Caco-2 (cell line): ENCODE results near the gene GAPDH. TPM values are rescaled to one million over a fixed set of nuclear protein-coding genes. Genes with fewer than 3 reads are reported as not detected.
A peak's percentile ranks its signal among the peaks of the same experiment; 100 is the strongest.

Experiments
- BruUV-seq: library from RNA; stranded (reverse); fragments of 400-500 nt; replicated peaks from 2 replicates; lab custom pipeline; 2021; lab: Mats Ljungman, UMichigan
- CTCF ChIA-PET: fragments of 300-600 bp; sonication (Branson Sonifier 250); formaldehyde crosslinking; loops from one replicate; lab custom pipeline; 2022; ENCODE audit warnings: antibody characterized with exemption; lab: Charles Lee
- POLR2A ChIA-PET: fragments of 300-600 bp; sonication (Branson Sonifier 250); formaldehyde crosslinking; loops from one replicate; lab custom pipeline; 2022; ENCODE audit warnings: antibody characterized with exemption; lab: Charles Lee
- DNase-seq, 2 experiments: peaks; one replicate each; pipeline versions ENCODE4 v3.0.0 to v3.0.0-alpha.2; 2020 to 2022
- H3K27me3 ChIP-seq: replicated peaks from 2 replicates; pipeline ENCODE4 v1.6.0; 2011; ENCODE audit warnings: low read length; ENCODE audit not compliant: control insufficient read depth, insufficient read depth
- H3K36me3 ChIP-seq: 2 replicates; pipeline ENCODE4 v1.5.1; 2011; ENCODE audit warnings: low read length; ENCODE audit not compliant: control insufficient read depth, insufficient read depth
- H3K4me1 ChIP-seq: fragments of 250-450 bp; sonication (Bioruptor Pico); 2 replicates; pipeline ENCODE4 v1.5.1; 2020; ENCODE audit warnings: mild to moderate bottlenecking
- H3K4me3 ChIP-seq: 2 replicates; pipeline ENCODE4 v1.5.1; 2011; ENCODE audit warnings: low read depth, mild to moderate bottlenecking, control low read depth, low read length
- H3K9me3 ChIP-seq: fragments of 250-450 bp; sonication (Bioruptor Pico); 2 replicates; pipeline ENCODE4 v1.5.1; 2020; ENCODE audit warnings: mild to moderate bottlenecking, moderate library complexity
- H3K27ac Mint-ChIP-seq: one replicate; pipeline ENCODE4 v1.8.0; 2022; ENCODE audit warnings: mixed read lengths; ENCODE audit not compliant: unreplicated experiment
- H3K27me3 Mint-ChIP-seq: one replicate; pipeline ENCODE4 v1.8.0; 2022; ENCODE audit warnings: mixed read lengths; ENCODE audit not compliant: insufficient read depth, unreplicated experiment
- H3K36me3 Mint-ChIP-seq: one replicate; pipeline ENCODE4 v1.8.0; 2022; ENCODE audit warnings: mild to moderate bottlenecking, mixed read lengths; ENCODE audit not compliant: insufficient read depth, unreplicated experiment
- H3K4me1 Mint-ChIP-seq: one replicate; pipeline ENCODE4 v1.8.0; 2022; ENCODE audit warnings: low read depth, mixed read lengths; ENCODE audit not compliant: unreplicated experiment
- H3K4me3 Mint-ChIP-seq: one replicate; pipeline ENCODE4 v1.8.0; 2022; ENCODE audit warnings: mild to moderate bottlenecking, moderate library complexity, mixed read lengths; ENCODE audit not compliant: unreplicated experiment
- H3K9me3 Mint-ChIP-seq: one replicate; pipeline ENCODE4 v1.8.0; 2022; ENCODE audit warnings: mixed read lengths; ENCODE audit not compliant: unreplicated experiment
- intact Hi-C: fragments of 100-400 bp; cut with micrococcal nuclease; formaldehyde crosslinking; loops from one replicate; pipeline ENCODE4 v1.10.0; 2022; ENCODE audit not compliant: unreplicated experiment
- total RNA-seq: library from RNA; stranded (reverse); gene quantifications from 2 replicates; pipeline ENCODE4 v1.2.3, GENCODE V29; 2022
- TF ChIP-seq, protein P1 (sequence below), 2 experiments: fragments of 200-600 bp in 1 of 2; IDR thresholded peaks; 1 replicate in 1 of 2; 2 replicates in 1 of 2; pipeline versions ENCODE4 v1.5.1 to v1.8.0; 2011 to 2022; ENCODE audit warnings: antibody characterized with exemption in 1 of 2, control low read depth in 1 of 2, inconsistent platforms in 1 of 2, low read depth in 1 of 2, low read length in 1 of 2, mild to moderate bottlenecking in 1 of 2, moderate library complexity in 1 of 2; ENCODE audit not compliant: insufficient read depth in 1 of 2, severe bottlenecking in 1 of 2, unreplicated experiment in 1 of 2

GAPDH gene
- total RNA-seq, 1 experiment from 2014 or later = 4,975 TPM

DNA sequence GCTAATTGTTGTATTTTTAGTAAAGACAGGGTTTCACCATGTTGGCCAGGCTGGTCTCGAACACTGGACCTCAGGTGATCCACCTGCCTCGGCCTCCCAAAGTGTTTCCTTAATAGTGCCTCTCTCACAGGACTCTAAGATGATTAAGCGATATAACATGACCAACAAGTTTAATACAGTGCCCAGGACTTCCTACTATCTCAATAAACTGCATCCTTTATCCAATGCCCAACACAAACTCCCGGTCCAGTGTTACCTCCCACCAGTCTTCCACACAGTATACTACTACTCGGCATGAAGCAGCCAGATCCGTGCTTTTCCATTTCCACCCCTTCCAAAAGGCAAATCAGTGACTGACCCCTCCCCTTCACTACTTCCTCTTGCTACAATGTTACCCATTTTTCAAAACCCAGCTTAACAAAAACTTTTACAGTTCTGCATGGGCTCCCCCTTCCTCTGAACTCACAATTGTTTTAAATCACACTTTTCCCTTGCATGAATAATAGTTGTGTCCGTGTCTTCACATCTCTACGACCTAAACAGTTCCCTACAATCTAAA lies 32.9 kb downstream of the GAPDH start:
- Histone ChIP-seq H3K9me3 (no peaks in the 10 kb centered on the region), H3K4me3 (peak overlapping the region; percentile 77), H3K36me3 (peaks cover 11% of the 10 kb centered on the region), H3K4me1 (no peaks in the 10 kb centered on the region), H3K27me3 (no peaks in the 10 kb centered on the region)
- DNase-seq = no peak
- peak overlapping the region; percentile 96 for H3K27ac Mint-ChIP-seq
- H3K4me3 Mint-ChIP-seq = peak overlapping the region; percentile 81
- H3K36me3 Mint-ChIP-seq = peaks cover 98% of the 10 kb centered on the region
- no TSS peak for BruUV-seq
- TF ChIP-seq, protein P1, sequence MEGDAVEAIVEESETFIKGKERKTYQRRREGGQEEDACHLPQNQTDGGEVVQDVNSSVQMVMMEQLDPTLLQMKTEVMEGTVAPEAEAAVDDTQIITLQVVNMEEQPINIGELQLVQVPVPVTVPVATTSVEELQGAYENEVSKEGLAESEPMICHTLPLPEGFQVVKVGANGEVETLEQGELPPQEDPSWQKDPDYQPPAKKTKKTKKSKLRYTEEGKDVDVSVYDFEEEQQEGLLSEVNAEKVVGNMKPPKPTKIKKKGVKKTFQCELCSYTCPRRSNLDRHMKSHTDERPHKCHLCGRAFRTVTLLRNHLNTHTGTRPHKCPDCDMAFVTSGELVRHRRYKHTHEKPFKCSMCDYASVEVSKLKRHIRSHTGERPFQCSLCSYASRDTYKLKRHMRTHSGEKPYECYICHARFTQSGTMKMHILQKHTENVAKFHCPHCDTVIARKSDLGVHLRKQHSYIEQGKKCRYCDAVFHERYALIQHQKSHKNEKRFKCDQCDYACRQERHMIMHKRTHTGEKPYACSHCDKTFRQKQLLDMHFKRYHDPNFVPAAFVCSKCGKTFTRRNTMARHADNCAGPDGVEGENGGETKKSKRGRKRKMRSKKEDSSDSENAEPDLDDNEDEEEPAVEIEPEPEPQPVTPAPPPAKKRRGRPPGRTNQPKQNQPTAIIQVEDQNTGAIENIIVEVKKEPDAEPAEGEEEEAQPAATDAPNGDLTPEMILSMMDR (IDR thresholded peaks at IDR 0.05; ENCODE audit: insufficient read depth in 1 of 2, low read depth in 1 of 2, low read length in 1 of 2, severe bottlenecking in 1 of 2, unreplicated experiment in 1 of 2) = no peak
- H3K4me1 Mint-ChIP-seq = peaks cover 23% of the 10 kb centered on the region
- no peaks in the 10 kb centered on the region for H3K9me3 Mint-ChIP-seq
- no peaks in the 10 kb centered on the region for H3K27me3 Mint-ChIP-seq
- ChIA-PET CTCF (interaction anchor here (1.1 to 1.5 kb wide), 3 partner anchors 9 to 200 kb away, joined by 7 to 14 read pairs (median 11); partner anchors contain the start of gene PTMS), POLR2A (interaction anchor here (0.7 to 1.5 kb wide), 3 partner anchors 21 to 156 kb away, joined by 3 to 9 read pairs (median 3); partner anchors contain the start of gene COPS7A)
- intact Hi-C loops = loop anchor here (5.0 kb wide), 2 partner anchors 40 to 210 kb away; partner anchors contain the start of gene CHD4

DNA sequence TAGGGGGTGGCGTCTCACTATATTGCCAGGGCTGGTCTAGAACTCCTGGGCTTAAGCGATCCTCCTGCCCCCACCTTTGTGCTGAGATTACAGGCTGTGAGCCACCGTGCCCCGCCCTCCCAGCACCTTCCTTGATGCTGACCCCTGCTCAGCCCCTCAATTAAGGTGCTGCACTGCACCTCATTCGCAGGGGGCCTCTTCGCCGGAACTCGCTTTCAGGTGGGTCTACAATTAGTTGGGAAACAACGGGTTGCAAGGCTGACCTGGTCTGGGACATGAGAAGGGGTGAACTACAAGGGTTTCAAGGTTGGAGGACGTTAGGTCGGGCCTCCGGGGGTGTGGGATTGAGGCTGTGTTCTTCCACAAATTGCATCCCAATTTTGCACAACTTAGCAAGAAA lies 35.0 kb downstream of the GAPDH start:
- peaks cover 96% of the 10 kb centered on the region for H3K36me3 Mint-ChIP-seq

DNA sequence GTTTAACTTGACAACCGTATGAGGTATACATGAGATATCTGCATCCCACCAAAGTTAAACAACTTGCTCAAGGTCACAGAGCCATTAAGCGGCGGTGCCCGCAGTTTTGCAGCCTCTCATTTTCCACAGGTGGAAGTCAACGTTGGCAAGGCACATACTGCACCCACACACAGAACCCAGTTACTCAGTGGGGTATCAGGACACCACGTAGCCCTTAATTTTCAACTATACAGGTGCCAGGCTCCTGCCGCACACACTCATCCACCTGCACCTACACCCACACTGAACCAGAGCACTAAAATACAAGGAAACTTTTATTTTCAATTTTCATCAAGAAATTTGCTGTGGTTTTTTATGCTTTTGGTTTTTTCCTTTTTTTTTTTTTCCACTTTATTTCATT lies 35.5 kb downstream of the GAPDH start:
- H3K9me3 Mint-ChIP-seq = no peaks in the 10 kb centered on the region
- H3K36me3 Mint-ChIP-seq = peaks cover 96% of the 10 kb centered on the region
- H3K27me3 Mint-ChIP-seq = no peaks in the 10 kb centered on the region
- ChIA-PET POLR2A (interaction anchor here (1.0 kb wide), 1 partner anchor 120 kb away, joined by 11 read pairs; the partner anchor contains the start of gene ZNF384), CTCF (interaction anchor here (0.6 to 1.5 kb wide), 8 partner anchors 12 to 183 kb away, joined by 3 to 9 read pairs (median 5); partner anchors contain the start of genes COPS7A and MLF2)
- Histone ChIP-seq H3K36me3 (peaks cover 12% of the 10 kb centered on the region), H3K27me3 (no peaks in the 10 kb centered on the region), H3K4me3 (no peak overlapping the region), H3K9me3 (no peaks in the 10 kb centered on the region), H3K4me1 (no peaks in the 10 kb centered on the region)
- peaks cover 23% of the 10 kb centered on the region for H3K4me1 Mint-ChIP-seq
- peak overlapping the region; percentile 81 for H3K4me3 Mint-ChIP-seq
- DNase-seq = no peak
- intact Hi-C loops = loop anchor here (2.0 to 5.0 kb wide), 5 partner anchors 13 to 258 kb away; partner anchors contain the start of genes CHD4, P3H3 and ZNF384
- TF ChIP-seq, protein P1 (IDR thresholded peaks at IDR 0.05; ENCODE audit: insufficient read depth in 1 of 2, low read depth in 1 of 2, low read length in 1 of 2, severe bottlenecking in 1 of 2, unreplicated experiment in 1 of 2) = no peak
- no TSS peak for BruUV-seq
- peak overlapping the region; percentile 39 for H3K27ac Mint-ChIP-seq

More for the DNA sequence above, 35.0 kb downstream of the GAPDH start:
- H3K4me3 Mint-ChIP-seq = peak overlapping the region; percentile 81
- Histone ChIP-seq H3K27me3 (no peaks in the 10 kb centered on the region), H3K36me3 (peaks cover 12% of the 10 kb centered on the region), H3K4me3 (no peak overlapping the region), H3K4me1 (no peaks in the 10 kb centered on the region), H3K9me3 (no peaks in the 10 kb centered on the region)
- no TSS peak for BruUV-seq
- DNase-seq = no peak
- ChIA-PET CTCF (no interaction called here), POLR2A (interaction anchor here (1.5 kb wide), 1 partner anchor 76 kb away, joined by 5 read pairs; the partner anchor contains the start of genes MRPL51 and NCAPD2)
- intact Hi-C loops = loop anchor here (2.0 to 5.0 kb wide), 4 partner anchors 13 to 208 kb away; partner anchors contain the start of genes CHD4 and ZNF384
- no peaks in the 10 kb centered on the region for H3K27me3 Mint-ChIP-seq
- no peaks in the 10 kb centered on the region for H3K9me3 Mint-ChIP-seq
- H3K4me1 Mint-ChIP-seq = peaks cover 23% of the 10 kb centered on the region
- peak overlapping the region; percentile 39 for H3K27ac Mint-ChIP-seq
- TF ChIP-seq, protein P1 (IDR thresholded peaks at IDR 0.05; ENCODE audit: insufficient read depth in 1 of 2, low read depth in 1 of 2, low read length in 1 of 2, severe bottlenecking in 1 of 2, unreplicated experiment in 1 of 2) = no peak
